Measurements from ENCODE around the gene ENTPD1. TPM values are rescaled to one million over a fixed set of nuclear protein-coding genes. Genes with fewer than 3 reads are reported as not detected.
"Not testable (repeated sequence)": the region's sequence is repeated elsewhere in the genome, so short reads cannot be mapped to it uniquely, and the experiment has no call there.

Gene ENTPD1
- total RNA-seq, 2 experiments from 2014 or later = 4.4 to 4.6 TPM

DNA sequence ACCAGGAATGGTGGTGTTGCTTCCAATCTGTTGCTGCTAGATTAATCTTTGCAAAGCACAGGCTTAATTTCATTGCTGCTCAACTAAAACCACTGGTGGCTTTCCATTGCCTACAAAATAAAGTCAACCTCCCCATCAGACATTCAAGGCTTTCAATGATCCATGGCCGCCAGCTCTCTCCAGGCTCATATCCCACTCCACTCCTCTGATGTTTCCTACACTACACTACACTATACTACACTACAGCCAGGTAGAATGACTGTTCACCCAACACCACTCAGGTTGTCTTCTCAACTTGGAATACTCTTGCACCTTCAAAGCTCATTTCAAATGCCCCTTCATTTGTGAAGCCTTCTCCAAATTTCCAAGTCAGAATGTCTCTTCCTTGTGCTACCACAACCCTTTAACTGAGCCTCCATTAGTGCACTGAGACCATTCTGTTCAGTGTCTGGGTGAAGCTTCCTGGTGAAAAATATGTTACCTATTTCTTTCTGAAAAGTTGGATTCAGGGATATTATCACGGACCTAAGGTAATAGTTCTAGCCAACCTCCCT, 116.3 kb downstream of the ENTPD1 start:
- intact Hi-C loops (cut with micrococcal nuclease) = no loop called here
- peaks cover 38% of the 10 kb centered on the region for H3K36me3 Mint-ChIP-seq (ENCODE audit: low read depth)
- no peak for DNase-seq
- TF ChIP-seq, protein P1, sequence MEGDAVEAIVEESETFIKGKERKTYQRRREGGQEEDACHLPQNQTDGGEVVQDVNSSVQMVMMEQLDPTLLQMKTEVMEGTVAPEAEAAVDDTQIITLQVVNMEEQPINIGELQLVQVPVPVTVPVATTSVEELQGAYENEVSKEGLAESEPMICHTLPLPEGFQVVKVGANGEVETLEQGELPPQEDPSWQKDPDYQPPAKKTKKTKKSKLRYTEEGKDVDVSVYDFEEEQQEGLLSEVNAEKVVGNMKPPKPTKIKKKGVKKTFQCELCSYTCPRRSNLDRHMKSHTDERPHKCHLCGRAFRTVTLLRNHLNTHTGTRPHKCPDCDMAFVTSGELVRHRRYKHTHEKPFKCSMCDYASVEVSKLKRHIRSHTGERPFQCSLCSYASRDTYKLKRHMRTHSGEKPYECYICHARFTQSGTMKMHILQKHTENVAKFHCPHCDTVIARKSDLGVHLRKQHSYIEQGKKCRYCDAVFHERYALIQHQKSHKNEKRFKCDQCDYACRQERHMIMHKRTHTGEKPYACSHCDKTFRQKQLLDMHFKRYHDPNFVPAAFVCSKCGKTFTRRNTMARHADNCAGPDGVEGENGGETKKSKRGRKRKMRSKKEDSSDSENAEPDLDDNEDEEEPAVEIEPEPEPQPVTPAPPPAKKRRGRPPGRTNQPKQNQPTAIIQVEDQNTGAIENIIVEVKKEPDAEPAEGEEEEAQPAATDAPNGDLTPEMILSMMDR (IDR thresholded peaks at IDR 0.05) = no peak
- CTCF ChIA-PET = interaction anchor here (0.9 to 1.2 kb wide), 2 partner anchors 18 to 178 kb away, joined by 3 to 6 read pairs; partner anchors contain the start of gene TCTN3
- POLR2A ChIA-PET = no interaction called here
- no peak overlapping the region for H3K27ac Mint-ChIP-seq
- no peaks in the 10 kb centered on the region for H3K4me1 Mint-ChIP-seq (ENCODE audit: low read depth)
- ATAC-seq = no peak
- no peaks in the 10 kb centered on the region for H3K27me3 Mint-ChIP-seq
- H3K4me3 Mint-ChIP-seq = no peak overlapping the region
- no peaks in the 10 kb centered on the region for H3K9me3 Mint-ChIP-seq

DNA sequence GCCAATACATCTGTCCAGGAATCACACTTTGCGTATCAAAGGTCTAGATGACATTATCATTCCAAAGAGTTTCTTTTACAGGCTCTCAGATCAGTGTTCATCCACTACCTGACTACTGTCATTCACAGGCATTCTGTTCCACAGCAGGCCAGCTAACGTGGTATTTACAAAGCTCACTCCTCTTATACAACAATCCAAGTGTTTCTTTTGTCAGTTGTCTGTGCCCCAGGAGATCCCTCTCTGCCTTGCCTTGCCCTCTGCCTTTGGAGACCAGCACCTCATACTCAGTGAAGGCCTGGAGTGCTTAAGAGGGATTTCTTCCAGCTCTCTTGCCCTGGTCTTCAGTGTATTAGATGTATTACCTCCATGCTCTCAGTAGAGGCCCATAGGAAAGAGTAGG, 117.2 kb downstream of the ENTPD1 start:
- DNase-seq (no peak), ATAC-seq (no peak)
- ChIA-PET POLR2A (interaction anchor here (1.2 kb wide), 1 partner anchor 8 kb away, joined by 3 read pairs; no protein-coding TSS in a partner anchor), CTCF (interaction anchor here (1.2 to 1.4 kb wide), 2 partner anchors 19 to 179 kb away, joined by 3 to 7 read pairs; partner anchors contain the start of gene TCTN3)
- peaks cover 38% of the 10 kb centered on the region for H3K36me3 Mint-ChIP-seq (ENCODE audit: low read depth)
- H3K27me3 Mint-ChIP-seq = no peaks in the 10 kb centered on the region
- H3K9me3 Mint-ChIP-seq = no peaks in the 10 kb centered on the region
- TF ChIP-seq, protein P1 (IDR thresholded peaks at IDR 0.05) = no peak
- intact Hi-C loops (cut with micrococcal nuclease) = no loop called here
- no peaks in the 10 kb centered on the region for H3K4me1 Mint-ChIP-seq (ENCODE audit: low read depth)
- H3K27ac Mint-ChIP-seq = no peak overlapping the region
- no peak overlapping the region for H3K4me3 Mint-ChIP-seq

GRCh38 chr10:95873651-95874050, 117.7 kb downstream of the ENTPD1 start:
- POLR2A ChIA-PET = interaction anchor here (1.2 kb wide), 1 partner anchor 9 kb away, joined by 3 read pairs; no protein-coding TSS in a partner anchor
- Mint-ChIP-seq H3K27me3 (no peaks in the 10 kb centered on the region), H3K9me3 (no peaks in the 10 kb centered on the region), H3K4me1 (ENCODE audit: low read depth) (no peaks in the 10 kb centered on the region), H3K27ac (no peak overlapping the region), H3K4me3 (no peak overlapping the region), H3K36me3 (ENCODE audit: low read depth) (peaks cover 38% of the 10 kb centered on the region)
- DNase-seq = no peak
- TF ChIP-seq, protein P1 (IDR thresholded peaks at IDR 0.05) = no peak
- no peak for ATAC-seq
- intact Hi-C loops (cut with micrococcal nuclease) = no loop called here
- CTCF ChIA-PET = interaction anchor here (1.4 kb wide), 1 partner anchor 180 kb away, joined by 7 read pairs; the partner anchor contains the start of gene TCTN3

DNA sequence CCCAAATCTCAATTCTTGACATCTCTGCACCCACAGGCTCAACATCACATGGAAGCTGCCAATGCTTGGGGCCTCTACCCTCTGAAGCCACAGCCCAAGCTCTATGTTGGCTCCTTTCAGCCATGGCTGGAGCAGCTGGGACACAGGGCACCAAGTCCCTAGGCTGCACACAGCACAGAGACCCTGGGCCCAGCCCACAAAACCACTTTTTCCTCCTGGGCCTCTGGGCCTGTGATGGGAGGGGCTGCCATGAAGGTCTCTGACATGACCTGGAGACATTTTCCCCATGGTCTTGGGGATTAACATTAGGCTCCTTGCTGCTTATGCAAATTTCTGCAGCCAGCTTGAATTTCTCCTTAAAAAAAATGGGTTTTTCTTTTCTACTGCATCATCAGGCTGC, 118.8 kb downstream of the ENTPD1 start:
- DNase-seq; H3K9me3 Mint-ChIP-seq; H3K27ac Mint-ChIP-seq; POLR2A ChIA-PET; H3K4me1 Mint-ChIP-seq (ENCODE audit: low read depth); H3K4me3 Mint-ChIP-seq; ATAC-seq; H3K27me3 Mint-ChIP-seq; intact Hi-C loops (cut with micrococcal nuclease): not testable (repeated sequence)
- CTCF ChIA-PET = interaction anchor here (0.9 to 1.1 kb wide), 2 partner anchors 10 to 181 kb away, joined by 3 read pairs; partner anchors contain the start of gene TCTN3
- peaks cover 40% of the 10 kb centered on the region for H3K36me3 Mint-ChIP-seq (ENCODE audit: low read depth)

DNA sequence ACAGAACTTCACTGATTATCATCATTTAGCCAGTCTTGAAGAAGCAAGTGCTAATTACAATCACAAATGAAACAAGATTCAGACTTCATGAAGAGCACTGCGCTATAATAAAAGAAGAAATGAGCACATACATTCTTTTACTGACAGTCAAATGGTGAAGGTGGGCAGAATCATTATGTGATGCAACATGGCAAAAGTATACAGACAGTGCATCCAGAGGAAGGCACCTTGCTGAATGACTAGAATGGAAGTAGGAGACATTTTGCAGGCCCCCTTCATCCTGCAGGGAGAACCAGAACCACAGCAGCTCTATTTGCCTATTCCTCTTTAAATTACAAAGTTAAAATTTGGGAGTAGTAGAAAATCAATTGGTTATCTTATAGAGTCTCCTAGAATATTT, 120.8 kb downstream of the ENTPD1 start:
- H3K36me3 Mint-ChIP-seq (ENCODE audit: low read depth) = peaks cover 42% of the 10 kb centered on the region
- ChIA-PET POLR2A (no interaction called here), CTCF (no interaction called here)
- H3K4me3 Mint-ChIP-seq = no peak overlapping the region
- no peaks in the 10 kb centered on the region for H3K27me3 Mint-ChIP-seq
- H3K27ac Mint-ChIP-seq = no peak overlapping the region
- ATAC-seq (no peak), DNase-seq (no peak)
- no peaks in the 10 kb centered on the region for H3K9me3 Mint-ChIP-seq
- intact Hi-C loops (cut with micrococcal nuclease) = no loop called here
- TF ChIP-seq, protein P1 (IDR thresholded peaks at IDR 0.05) = no peak
- no peaks in the 10 kb centered on the region for H3K4me1 Mint-ChIP-seq (ENCODE audit: low read depth)
